Measurements from ENCODE around the gene WT1.
A peak's percentile ranks its signal among the peaks of the same experiment; 100 is the strongest.

The WT1 gene

DNA sequence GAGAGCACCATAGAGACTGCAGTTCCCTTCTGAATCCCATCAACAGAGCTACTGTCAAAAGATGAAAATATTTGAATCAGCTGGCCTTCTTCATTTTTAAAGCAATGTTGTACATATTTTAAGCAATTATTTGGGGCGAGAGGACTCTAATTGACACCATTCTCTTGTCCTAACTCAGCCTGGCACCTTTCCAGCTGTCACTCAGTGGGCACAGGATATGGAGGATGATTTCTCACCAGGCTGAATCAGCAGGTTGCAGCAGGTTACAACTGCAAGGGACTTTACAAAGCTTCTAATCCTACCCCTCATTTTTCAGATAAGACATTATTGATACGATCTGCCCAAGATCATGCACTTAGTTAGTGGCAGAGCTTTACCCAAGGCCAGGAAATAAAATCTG lies 11.9 kb upstream of the WT1 start:
- Mint-ChIP-seq H3K27me3 (peaks cover 25% of the 10 kb centered on the region), H3K27ac (no peak overlapping the region), H3K4me1 (no peaks in the 10 kb centered on the region), H3K4me3 (no peak overlapping the region), H3K36me3 (ENCODE audit: low read depth) (no peaks in the 10 kb centered on the region), H3K9me3 (no peaks in the 10 kb centered on the region)
- no peak for ATAC-seq
- DNase-seq = no peak

DNA sequence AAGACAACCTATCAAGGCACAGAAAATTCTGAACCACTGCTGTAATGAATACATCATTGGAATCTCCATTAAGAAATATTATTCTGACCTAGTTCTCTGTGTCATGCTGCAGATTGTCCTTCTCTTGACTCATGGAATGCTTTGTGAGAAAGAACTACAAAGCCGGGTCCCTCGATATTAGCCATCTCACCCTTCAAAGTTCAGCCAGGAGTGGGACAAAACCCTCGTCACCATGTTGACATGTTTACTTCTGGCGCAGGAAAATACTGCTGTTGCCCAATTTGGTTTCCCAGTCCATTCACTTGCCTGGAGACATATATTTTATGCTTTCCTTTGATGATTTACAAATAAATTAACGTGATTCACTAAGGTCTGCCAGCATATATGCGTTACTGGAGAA lies 10.9 kb upstream of the WT1 start:
- no peak for ATAC-seq
- DNase-seq = no peak
- Mint-ChIP-seq H3K36me3 (ENCODE audit: low read depth) (no peaks in the 10 kb centered on the region), H3K4me1 (no peaks in the 10 kb centered on the region), H3K27ac (no peak overlapping the region), H3K4me3 (no peak overlapping the region), H3K9me3 (no peaks in the 10 kb centered on the region), H3K27me3 (peaks cover 31% of the 10 kb centered on the region)

DNA sequence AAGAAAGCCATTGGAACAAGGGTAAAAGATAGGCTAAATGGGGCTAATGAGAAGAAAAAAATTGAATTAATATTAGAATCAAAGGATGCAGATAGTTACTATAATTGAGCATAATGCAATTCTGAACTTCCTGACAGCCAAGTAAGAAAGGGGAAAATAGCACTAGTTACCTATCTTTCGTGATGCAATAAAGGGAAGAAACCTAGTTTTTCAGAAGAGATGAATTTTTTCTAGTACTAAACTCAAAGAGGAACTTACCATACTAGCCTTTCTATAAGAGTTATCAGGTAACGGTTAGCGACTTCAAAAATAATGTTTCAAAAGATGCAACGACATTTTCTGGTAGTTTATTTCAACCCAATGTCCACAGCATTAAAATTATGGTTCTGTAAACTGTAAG lies 8.8 kb upstream of the WT1 start:
- no peaks in the 10 kb centered on the region for H3K36me3 Mint-ChIP-seq (ENCODE audit: low read depth)
- peaks cover 4% of the 10 kb centered on the region for H3K4me1 Mint-ChIP-seq
- DNase-seq (no peak), ATAC-seq (no peak)
- H3K4me3 Mint-ChIP-seq = no peak overlapping the region
- H3K27ac Mint-ChIP-seq = no peak overlapping the region
- peaks cover 50% of the 10 kb centered on the region for H3K27me3 Mint-ChIP-seq
- H3K9me3 Mint-ChIP-seq = no peaks in the 10 kb centered on the region

DNA sequence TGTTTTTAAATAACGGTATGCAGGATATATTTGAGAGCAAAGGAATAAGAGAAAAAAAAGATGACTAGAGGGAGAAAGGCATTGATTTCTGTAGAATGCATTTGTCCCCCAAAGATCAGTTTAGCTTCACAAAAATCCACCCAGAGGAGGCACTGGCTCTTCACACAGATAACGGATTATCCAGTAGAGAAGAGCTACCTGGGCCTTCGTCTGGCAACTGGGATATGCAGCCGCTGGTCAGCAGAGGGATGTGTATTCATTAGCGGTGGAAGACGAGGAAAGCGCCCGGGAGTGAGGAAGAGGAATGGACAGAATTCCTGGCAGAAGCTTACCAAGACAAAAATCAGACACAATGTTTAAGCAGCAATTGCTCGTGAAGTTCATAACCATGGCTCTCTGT lies 5.6 kb upstream of the WT1 start:
- Mint-ChIP-seq H3K27ac (no peak overlapping the region), H3K27me3 (peaks cover 71% of the 10 kb centered on the region), H3K4me1 (peaks cover 20% of the 10 kb centered on the region), H3K36me3 (ENCODE audit: low read depth) (no peaks in the 10 kb centered on the region), H3K4me3 (no peak overlapping the region), H3K9me3 (no peaks in the 10 kb centered on the region)
- no peak for ATAC-seq
- no peak for DNase-seq

DNA sequence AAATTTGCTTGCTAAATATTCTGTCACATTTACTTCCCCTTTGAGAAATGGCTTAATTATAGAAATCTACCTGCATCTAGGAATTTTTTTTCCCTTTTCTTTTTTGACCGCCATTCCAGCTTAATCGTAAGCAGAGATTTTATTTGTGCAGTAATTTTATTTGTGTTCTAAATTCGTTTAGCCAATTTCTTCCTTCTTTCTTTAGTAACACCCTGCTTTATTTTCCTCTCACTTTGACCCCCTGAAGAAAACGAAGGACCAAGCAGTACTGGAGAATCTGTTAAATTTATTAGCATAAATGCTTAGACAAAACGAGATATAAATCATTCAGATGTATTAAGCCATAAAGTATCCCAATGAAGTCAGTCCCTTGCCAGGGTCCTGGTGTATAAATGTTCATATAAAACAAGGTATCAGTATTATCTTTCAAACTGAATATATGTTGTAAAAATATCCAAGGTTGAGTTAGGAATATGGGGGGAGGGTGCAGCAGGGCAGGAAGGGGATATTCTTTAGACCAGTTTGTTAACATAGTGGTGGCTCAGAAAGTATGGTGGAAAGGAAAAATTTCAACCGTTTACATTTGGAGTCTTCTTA lies 5.1 kb upstream of the WT1 start:
- Mint-ChIP-seq H3K27me3 (peaks cover 75% of the 10 kb centered on the region), H3K27ac (no peak overlapping the region), H3K4me3 (no peak overlapping the region), H3K36me3 (ENCODE audit: low read depth) (no peaks in the 10 kb centered on the region), H3K9me3 (no peaks in the 10 kb centered on the region), H3K4me1 (peaks cover 24% of the 10 kb centered on the region)
- ATAC-seq (no peak), DNase-seq (no peak)

DNA sequence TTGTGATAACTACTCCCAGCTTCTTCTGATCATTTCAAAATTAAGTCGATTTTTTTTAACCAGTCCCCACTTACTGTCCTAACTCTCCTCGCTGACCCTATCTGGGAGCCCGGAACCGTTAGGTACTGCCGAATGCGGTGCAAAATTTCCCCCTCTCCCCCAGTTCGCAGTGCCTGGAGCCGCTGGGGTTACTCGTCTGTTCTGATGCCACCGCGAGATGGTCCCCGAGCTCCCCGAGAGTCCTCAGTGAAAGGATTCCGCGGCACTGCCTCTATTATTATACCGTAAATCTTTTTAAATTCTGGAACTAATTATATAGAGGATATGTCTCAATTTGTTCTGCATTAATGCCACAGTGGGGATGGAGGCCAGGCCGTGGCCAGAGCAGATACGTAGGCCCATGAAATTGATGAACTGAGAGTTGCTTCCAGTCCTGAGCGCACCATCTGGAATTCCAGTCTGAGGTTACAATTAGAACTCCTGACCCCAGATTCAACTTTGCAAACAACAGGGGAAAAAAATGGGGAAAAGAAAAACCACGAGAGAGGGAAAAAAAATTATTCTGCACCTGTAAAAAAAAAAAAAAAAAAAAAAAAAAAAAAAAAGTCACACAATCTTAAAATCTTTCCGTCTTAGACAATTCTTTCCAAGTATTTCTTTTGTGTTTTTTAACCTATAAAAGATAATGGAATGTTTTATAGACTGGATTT lies 4.3 kb upstream of the WT1 start:
- ATAC-seq (no peak), DNase-seq (no peak)
- Mint-ChIP-seq H3K9me3 (no peaks in the 10 kb centered on the region), H3K4me3 (no peak overlapping the region), H3K27ac (peak overlapping the region; percentile 4), H3K36me3 (ENCODE audit: low read depth) (no peaks in the 10 kb centered on the region), H3K4me1 (peaks cover 24% of the 10 kb centered on the region), H3K27me3 (peaks cover 72% of the 10 kb centered on the region)

DNA sequence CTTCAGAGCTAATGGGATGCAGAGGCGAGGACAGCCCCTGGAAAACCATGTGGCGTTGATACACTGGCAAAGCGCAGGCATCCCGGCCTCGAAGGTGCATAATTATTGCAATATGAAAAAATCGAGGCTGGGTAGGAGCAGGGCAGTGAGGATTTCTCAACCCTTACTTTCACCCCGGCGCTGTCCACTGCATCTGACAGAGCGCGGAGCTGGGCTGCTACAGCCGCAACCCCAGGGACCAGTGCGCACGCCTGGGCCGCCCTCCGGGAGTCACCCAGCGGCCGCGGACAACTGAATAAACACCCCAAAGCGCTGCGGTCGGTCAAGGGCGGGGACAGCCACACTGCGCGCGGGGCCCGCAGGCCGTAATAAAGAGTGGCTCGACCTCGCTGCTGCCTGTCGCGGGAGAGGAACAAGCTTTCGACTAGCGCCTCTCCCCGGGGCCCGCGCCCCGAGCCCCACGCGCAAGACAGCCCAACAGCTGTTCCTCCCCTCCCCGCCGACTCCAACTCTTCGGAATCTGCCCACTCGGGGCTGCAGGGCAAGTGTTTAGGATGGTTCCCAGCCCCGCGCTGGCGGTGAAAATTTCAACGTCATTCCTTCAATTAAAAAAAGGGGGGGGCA lies 3.6 kb upstream of the WT1 start:
- no peaks in the 10 kb centered on the region for H3K36me3 Mint-ChIP-seq (ENCODE audit: low read depth)
- no peaks in the 10 kb centered on the region for H3K9me3 Mint-ChIP-seq
- H3K4me3 Mint-ChIP-seq = no peak overlapping the region
- H3K27ac Mint-ChIP-seq = no peak overlapping the region
- no peak for DNase-seq
- H3K4me1 Mint-ChIP-seq = peaks cover 25% of the 10 kb centered on the region
- no peak for ATAC-seq
- peaks cover 74% of the 10 kb centered on the region for H3K27me3 Mint-ChIP-seq

DNA sequence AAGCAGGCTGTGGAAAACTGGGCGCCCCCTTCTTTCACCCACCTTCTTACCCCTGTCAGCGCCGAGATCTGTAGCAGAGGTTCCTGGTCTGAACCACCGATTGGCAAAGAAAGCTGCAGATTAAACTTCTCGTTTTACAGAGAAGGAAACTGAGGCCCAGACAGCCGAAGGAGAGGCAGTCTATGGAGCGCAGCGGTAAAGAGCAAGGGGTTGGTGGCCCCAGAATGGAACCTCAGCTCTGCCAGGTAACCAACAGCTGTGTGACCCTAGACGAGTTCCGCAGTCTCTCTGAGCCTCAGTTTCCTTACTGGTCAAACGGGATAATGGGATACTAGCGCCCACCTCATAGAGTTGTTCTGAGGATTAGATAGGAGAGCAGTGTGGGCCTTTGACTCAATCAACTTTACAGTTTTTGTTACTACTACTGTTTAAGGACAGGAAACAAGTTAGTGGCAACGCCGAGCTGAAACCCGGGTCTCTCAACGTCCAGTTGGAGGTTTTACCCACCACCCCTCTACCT lies 3.1 kb upstream of the WT1 start:
- Mint-ChIP-seq H3K36me3 (ENCODE audit: low read depth) (no peaks in the 10 kb centered on the region), H3K27me3 (peaks cover 80% of the 10 kb centered on the region)
- ATAC-seq = no peak

DNA sequence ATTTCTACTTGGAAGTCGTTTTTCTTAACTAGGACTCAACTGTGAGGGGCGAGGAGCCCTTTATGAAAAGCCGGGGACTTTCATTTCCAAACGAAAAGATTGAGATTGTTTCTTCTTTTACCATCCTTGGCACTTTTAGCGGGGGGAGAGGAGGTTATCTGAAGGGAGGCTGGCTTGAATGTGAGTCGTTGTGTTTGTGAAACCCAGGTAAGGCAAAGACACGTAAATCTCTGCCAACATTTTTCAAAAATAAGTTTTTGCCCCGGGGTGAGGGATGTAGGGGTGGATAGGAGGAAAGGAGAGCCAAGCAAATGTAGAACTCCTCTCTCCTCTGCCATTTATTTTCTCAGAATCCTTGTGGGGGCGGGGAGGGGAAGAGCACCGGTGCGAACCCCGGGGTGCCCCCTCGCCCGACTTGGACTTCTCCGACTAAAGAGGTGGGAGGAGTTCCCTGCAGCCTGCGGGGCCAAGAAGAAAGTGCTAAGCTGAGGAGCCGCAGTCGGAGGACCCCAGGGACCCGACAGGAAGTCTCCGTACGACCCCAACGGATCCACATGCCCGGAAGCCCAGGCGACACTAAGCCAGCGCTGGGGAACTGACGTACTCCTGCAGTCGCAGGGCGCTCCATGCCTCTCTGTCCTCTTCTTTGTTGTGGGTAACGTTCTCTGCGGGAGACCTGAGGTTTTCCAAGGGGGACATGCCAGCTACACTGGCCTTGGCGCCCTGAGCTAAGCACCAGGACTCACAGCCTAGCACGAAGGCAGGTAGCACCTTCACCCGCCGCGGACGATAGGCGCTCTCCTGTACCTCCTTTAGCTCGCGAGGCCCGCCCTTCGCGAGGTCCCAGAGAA lies 2.4 kb upstream of the WT1 start:
- Mint-ChIP-seq H3K27ac (no peak overlapping the region), H3K4me1 (peaks cover 34% of the 10 kb centered on the region), H3K27me3 (peaks cover 82% of the 10 kb centered on the region), H3K4me3 (peak overlapping the region; percentile 42), H3K36me3 (ENCODE audit: low read depth) (no peaks in the 10 kb centered on the region), H3K9me3 (no peaks in the 10 kb centered on the region)
- ATAC-seq = no peak
- no peak for DNase-seq

More for the DNA sequence above, 3.1 kb upstream of the WT1 start:
- Mint-ChIP-seq H3K27ac (no peak overlapping the region), H3K9me3 (no peaks in the 10 kb centered on the region), H3K4me1 (peaks cover 30% of the 10 kb centered on the region), H3K4me3 (no peak overlapping the region)
- DNase-seq = no peak

DNA sequence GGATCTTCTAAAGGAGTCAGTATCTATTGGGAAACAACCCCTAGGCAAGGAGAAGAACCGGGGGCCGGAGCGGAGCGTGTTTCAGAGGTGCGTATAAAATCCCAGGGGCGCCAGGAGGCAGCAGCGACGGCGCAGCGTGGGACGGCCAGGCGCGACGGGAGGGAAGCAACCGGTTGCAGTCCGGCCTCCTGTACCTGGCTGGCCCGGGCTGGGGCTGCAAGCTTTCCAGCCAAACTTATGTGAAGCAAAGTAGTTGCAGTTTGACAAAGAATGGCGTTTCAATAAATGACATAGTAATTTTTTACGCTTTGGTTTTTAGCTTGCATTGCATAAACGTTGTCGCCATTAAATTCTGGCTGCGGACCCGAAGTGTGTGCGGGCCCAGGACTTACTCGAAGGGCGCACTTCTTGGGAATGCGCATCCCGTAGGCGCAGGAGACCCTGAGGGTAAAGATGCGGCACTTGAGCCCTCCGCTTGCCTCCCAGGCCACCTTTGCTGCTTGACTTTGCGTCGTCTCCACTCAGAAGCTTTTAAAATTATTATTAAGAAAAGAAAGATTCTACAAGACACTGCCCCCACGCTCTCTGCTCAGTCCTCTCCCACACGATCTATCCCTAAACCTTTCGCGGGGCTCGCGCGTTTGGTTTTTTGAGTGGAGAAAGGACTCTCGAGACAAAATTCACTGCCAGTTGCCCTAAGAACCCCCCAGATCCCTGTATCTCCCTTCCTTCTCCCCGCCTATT lies 1.6 kb upstream of the WT1 start:
- Mint-ChIP-seq H3K4me3 (peak overlapping the region; percentile 42), H3K36me3 (ENCODE audit: low read depth) (no peaks in the 10 kb centered on the region), H3K27me3 (peaks cover 79% of the 10 kb centered on the region), H3K4me1 (peaks cover 34% of the 10 kb centered on the region), H3K9me3 (no peaks in the 10 kb centered on the region), H3K27ac (no peak overlapping the region)
- DNase-seq (no peak), ATAC-seq (no peak)

DNA sequence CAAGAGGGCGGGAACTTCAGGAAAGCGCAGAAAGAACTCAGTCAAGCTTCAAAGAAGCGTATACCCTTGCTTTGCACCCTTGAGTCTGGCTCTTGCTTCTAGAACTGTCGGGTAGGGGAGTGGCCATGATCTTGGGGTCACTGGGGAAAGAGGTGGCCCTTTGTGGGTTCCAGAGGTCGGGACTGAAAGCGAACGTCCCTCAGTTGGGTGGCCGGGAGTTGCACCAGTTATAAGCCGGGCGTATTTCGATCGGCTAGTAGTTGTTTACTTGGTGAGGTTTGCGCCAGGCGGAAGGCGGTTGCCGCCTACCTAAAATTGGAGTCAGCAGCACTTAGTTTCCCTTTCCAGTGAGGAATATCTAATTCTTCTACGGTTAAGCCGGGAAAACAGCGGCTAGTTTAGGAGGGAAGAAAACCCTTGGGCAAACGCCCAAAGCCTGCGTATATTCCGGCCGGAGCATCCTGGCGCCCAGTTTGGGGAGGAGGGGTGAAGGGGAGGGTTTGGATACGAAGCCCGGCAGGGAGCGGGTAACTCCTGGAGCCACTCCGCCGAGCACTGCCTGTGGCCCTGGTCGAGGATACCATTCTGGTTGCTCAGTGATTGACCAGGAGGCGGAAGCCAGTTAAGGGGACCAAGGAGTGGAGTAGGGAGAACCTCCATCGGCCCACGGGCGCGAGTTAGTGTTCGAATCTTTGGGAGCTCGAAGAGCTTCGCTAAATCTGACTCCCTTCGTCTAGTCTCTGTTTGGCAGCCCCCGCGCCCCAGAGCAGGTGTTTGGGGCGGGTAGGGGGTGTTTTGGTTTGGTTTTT lies 807 bp upstream of the WT1 start:
- ATAC-seq (no peak), DNase-seq (peak; percentile 6)
- Mint-ChIP-seq H3K27me3 (peaks cover 77% of the 10 kb centered on the region), H3K4me1 (peaks cover 34% of the 10 kb centered on the region), H3K36me3 (ENCODE audit: low read depth) (no peaks in the 10 kb centered on the region), H3K9me3 (no peaks in the 10 kb centered on the region), H3K27ac (no peak overlapping the region), H3K4me3 (no peak overlapping the region)

DNA sequence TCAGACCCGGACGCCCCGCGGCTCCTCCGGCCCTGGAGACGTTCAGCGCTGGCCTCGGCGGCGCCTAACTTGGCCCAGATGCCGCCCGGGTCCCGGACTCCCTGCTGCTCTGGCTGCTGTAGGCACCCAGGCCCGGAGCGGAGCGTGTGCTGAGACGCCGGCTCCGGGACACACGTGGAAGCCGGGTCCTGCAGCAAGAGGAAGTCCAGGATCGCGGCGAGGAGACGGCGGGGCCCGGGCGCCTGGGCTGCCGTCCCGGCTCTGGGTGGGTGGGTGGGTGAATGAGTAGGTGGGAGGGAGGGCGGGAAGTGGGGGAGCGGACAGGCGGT lies 223 bp downstream of the WT1 start:
- H3K27ac Mint-ChIP-seq = no peak overlapping the region
- ATAC-seq (no peak), DNase-seq (peak; percentile 6)
- H3K4me1 Mint-ChIP-seq = peaks cover 34% of the 10 kb centered on the region
- peaks cover 77% of the 10 kb centered on the region for H3K27me3 Mint-ChIP-seq
- no peaks in the 10 kb centered on the region for H3K9me3 Mint-ChIP-seq
- H3K4me3 Mint-ChIP-seq = no peak overlapping the region
- H3K36me3 Mint-ChIP-seq (ENCODE audit: low read depth) = no peaks in the 10 kb centered on the region

DNA sequence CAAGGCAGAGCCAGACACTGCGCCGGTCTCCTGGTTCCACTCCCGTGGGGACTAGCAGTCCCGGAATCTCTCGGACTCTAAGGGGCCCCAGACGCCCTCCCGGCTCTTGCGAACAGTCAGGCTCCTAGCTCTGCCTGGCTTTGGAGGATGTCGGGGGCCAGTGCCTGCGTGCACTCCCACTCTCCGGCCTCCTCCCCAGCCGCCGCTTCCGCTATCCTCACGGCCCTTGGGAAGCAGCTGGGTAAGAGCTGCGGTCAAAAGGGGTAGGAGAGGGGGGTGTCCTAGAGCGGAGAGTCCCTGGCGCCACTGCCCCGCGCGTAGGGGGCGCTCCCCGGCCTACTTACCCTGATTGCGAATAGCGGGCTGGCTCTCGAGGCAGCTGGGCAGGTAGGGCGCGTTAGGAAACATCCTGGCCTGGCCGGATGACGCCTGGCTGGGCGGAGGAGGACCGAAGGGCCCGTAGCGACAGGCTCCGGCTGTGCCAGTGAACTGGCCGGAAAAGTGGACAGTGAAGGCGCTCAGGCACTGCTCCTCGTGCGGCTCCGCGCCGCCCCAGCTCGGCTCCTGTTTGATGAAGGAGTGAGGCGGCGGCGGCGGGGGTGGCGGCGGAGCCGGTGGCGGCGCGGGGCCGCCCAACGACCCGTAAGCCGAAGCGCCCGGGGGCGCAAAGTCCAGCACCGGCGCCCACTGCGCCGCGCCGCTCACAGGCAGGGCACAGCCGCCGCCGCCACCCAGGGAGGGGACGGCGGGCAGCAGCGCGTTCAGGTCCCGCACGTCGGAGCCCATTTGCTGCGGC lies 785 bp downstream of the WT1 start:
- Mint-ChIP-seq H3K27ac (no peak overlapping the region), H3K27me3 (peaks cover 78% of the 10 kb centered on the region), H3K36me3 (ENCODE audit: low read depth) (no peaks in the 10 kb centered on the region), H3K9me3 (no peaks in the 10 kb centered on the region), H3K4me3 (no peak overlapping the region), H3K4me1 (peaks cover 32% of the 10 kb centered on the region)
- ATAC-seq = no peak
- peak; percentile 5 for DNase-seq

All from activated naive CD8-positive, alpha-beta T cell treated with anti-CD3 and anti-CD28 coated beads, Interleukin-2, amount 50 U/mL, for 24 hours (primary cell).